ENCODE results near the gene FBXO38.

- TF ChIP-seq CTCF (IDR thresholded peaks at IDR 0.05) (no peak), POLR2AphosphoS5 (IDR thresholded peaks at IDR 0.05) (no peak), POLR2A (IDR thresholded peaks at IDR 0.05) (no peak), EP300 (IDR thresholded peaks at IDR 0.05; ENCODE audit: low read depth) (no peak)
Observed at GRCh38 chr5:148457183-148457620, 73.4 kb downstream of the FBXO38 start.
